Activated naive CD8-positive, alpha-beta T cell treated with anti-CD3 and anti-CD28 coated beads, Interleukin-2, amount 10 ng/mL, durations not matched to agents 7 days and 5 days (primary cell): Measurements from ENCODE around the gene AIMP1. TPM values are rescaled to one million over a fixed set of nuclear protein-coding genes. Genes with fewer than 3 reads are reported as not detected.
"Not testable (repeated sequence)": the region's sequence is repeated elsewhere in the genome, so short reads cannot be mapped to it uniquely, and the experiment has no call there.

Source experiments
- ATAC-seq: fragments of 150-1000 bp; cut with Tn5 transposase; one replicate; pipeline ENCODE4 v1.10.0; 2021; ENCODE audit warnings: low read depth, moderate library complexity
- POLR2A ChIA-PET: fragments of 350-600 bp; sonication (Branson Sonifier 250); formaldehyde crosslinking; loops from one replicate; lab custom pipeline; 2021; ENCODE audit warnings: antibody characterized with exemption; lab: Charles Lee
- DNase-seq: peaks from one replicate; pipeline ENCODE4 v3.0.0; 2021
- H3K27ac Mint-ChIP-seq: one replicate; pipeline ENCODE4 v1.8.0; 2022; ENCODE audit warnings: mild to moderate bottlenecking, mixed read lengths
- H3K27me3 Mint-ChIP-seq: one replicate; pipeline ENCODE4 v1.8.0; 2022; ENCODE audit warnings: mild to moderate bottlenecking, moderate library complexity, mixed read lengths
- H3K36me3 Mint-ChIP-seq: one replicate; pipeline ENCODE4 v1.8.0; 2021; ENCODE audit warnings: mild to moderate bottlenecking, mixed read lengths
- H3K4me1 Mint-ChIP-seq: one replicate; pipeline ENCODE4 v1.8.0; 2021; ENCODE audit warnings: mixed read lengths
- H3K4me3 Mint-ChIP-seq: one replicate; pipeline ENCODE4 v1.8.0; 2022; ENCODE audit warnings: mild to moderate bottlenecking, moderate library complexity, mixed read lengths
- H3K9me3 Mint-ChIP-seq: one replicate; pipeline ENCODE4 v1.8.0; 2021; ENCODE audit warnings: mixed read lengths
- total RNA-seq, 2 experiments: library from RNA; stranded (reverse); gene quantifications; one replicate each; pipeline ENCODE4 v1.2.3, GENCODE V29; 2021

Gene AIMP1
- total RNA-seq, 2 experiments from 2014 or later = 47.3 to 57.5 TPM

GRCh38 chr4:106318511-106318910, 2.2 kb downstream of the AIMP1 start:
- POLR2A ChIA-PET = no interaction called here
- H3K4me3 Mint-ChIP-seq = no peak overlapping the region
- peaks cover 2% of the 10 kb centered on the region for H3K9me3 Mint-ChIP-seq
- no peaks in the 10 kb centered on the region for H3K27me3 Mint-ChIP-seq
- no peak for DNase-seq
- ATAC-seq = no peak
- peaks cover 17% of the 10 kb centered on the region for H3K36me3 Mint-ChIP-seq
- no peak overlapping the region for H3K27ac Mint-ChIP-seq
- H3K4me1 Mint-ChIP-seq = peaks cover 13% of the 10 kb centered on the region

- H3K27ac Mint-ChIP-seq = no peak overlapping the region
Observed at GRCh38 chr4:106320235-106320634, 3.9 kb downstream of the AIMP1 start.

GRCh38 chr4:106321168-106321567, 4.8 kb downstream of the AIMP1 start:
- H3K4me3 Mint-ChIP-seq, DNase-seq, POLR2A ChIA-PET, H3K4me1 Mint-ChIP-seq, H3K27ac Mint-ChIP-seq, ATAC-seq, H3K27me3 Mint-ChIP-seq, H3K9me3 Mint-ChIP-seq: not testable (repeated sequence)
- peaks cover 17% of the 10 kb centered on the region for H3K36me3 Mint-ChIP-seq

More at GRCh38 chr4:106320235-106320634, 3.9 kb downstream of the AIMP1 start:
- DNase-seq = no peak
- Mint-ChIP-seq H3K36me3 (peaks cover 17% of the 10 kb centered on the region), H3K4me3 (no peak overlapping the region), H3K4me1 (peaks cover 5% of the 10 kb centered on the region), H3K27me3 (no peaks in the 10 kb centered on the region), H3K9me3 (peaks cover 2% of the 10 kb centered on the region)
- no peak for ATAC-seq
- POLR2A ChIA-PET = no interaction called here

- not testable (repeated sequence) for H3K9me3 Mint-ChIP-seq, H3K4me3 Mint-ChIP-seq
- H3K36me3 Mint-ChIP-seq = peaks cover 17% of the 10 kb centered on the region
Observed at GRCh38 chr4:106321814-106322213, 5.5 kb downstream of the AIMP1 start.

GRCh38 chr4:106323119-106323518, 6.8 kb downstream of the AIMP1 start:
- ATAC-seq = no peak
- no peak for DNase-seq
- Mint-ChIP-seq H3K4me3 (no peak overlapping the region), H3K36me3 (peaks cover 19% of the 10 kb centered on the region), H3K27ac (no peak overlapping the region), H3K4me1 (peaks cover 5% of the 10 kb centered on the region), H3K9me3 (peaks cover 2% of the 10 kb centered on the region), H3K27me3 (no peaks in the 10 kb centered on the region)
- POLR2A ChIA-PET = no interaction called here

More at GRCh38 chr4:106321814-106322213, 5.5 kb downstream of the AIMP1 start:
- POLR2A ChIA-PET, H3K27ac Mint-ChIP-seq, DNase-seq, H3K4me1 Mint-ChIP-seq, ATAC-seq, H3K27me3 Mint-ChIP-seq: not testable (repeated sequence)

- DNase-seq = no peak
- H3K4me1 Mint-ChIP-seq = peaks cover 2% of the 10 kb centered on the region
- H3K9me3 Mint-ChIP-seq = no peaks in the 10 kb centered on the region
- POLR2A ChIA-PET = no interaction called here
- peaks cover 14% of the 10 kb centered on the region for H3K36me3 Mint-ChIP-seq
- no peak overlapping the region for H3K27ac Mint-ChIP-seq
- ATAC-seq = no peak
- no peaks in the 10 kb centered on the region for H3K27me3 Mint-ChIP-seq
- H3K4me3 Mint-ChIP-seq = no peak overlapping the region
Observed at GRCh38 chr4:106325800-106326199, 9.4 kb downstream of the AIMP1 start.

- H3K36me3 Mint-ChIP-seq = peaks cover 22% of the 10 kb centered on the region
- POLR2A ChIA-PET = no interaction called here
- no peak overlapping the region for H3K4me3 Mint-ChIP-seq
Observed at GRCh38 chr4:106329041-106329618, 12.8 kb downstream of the AIMP1 start.

GRCh38 chr4:106333186-106333585, 16.8 kb downstream of the AIMP1 start:
- Mint-ChIP-seq H3K36me3 (peaks cover 46% of the 10 kb centered on the region), H3K27ac (no peak overlapping the region), H3K4me1 (no peaks in the 10 kb centered on the region), H3K27me3 (no peaks in the 10 kb centered on the region), H3K9me3 (peaks cover 10% of the 10 kb centered on the region), H3K4me3 (no peak overlapping the region)
- POLR2A ChIA-PET = no interaction called here
- no peak for DNase-seq
- no peak for ATAC-seq

More at GRCh38 chr4:106329041-106329618, 12.8 kb downstream of the AIMP1 start:
- ATAC-seq (peak; percentile 70), DNase-seq (no peak)
- Mint-ChIP-seq H3K27ac (no peak overlapping the region), H3K9me3 (no peaks in the 10 kb centered on the region), H3K4me1 (no peaks in the 10 kb centered on the region), H3K27me3 (no peaks in the 10 kb centered on the region)

- no peak overlapping the region for H3K27ac Mint-ChIP-seq
- H3K36me3 Mint-ChIP-seq = peaks cover 57% of the 10 kb centered on the region
Observed at GRCh38 chr4:106334741-106335470, 18.6 kb downstream of the AIMP1 start.

GRCh38 chr4:106336618-106337017, 20.3 kb downstream of the AIMP1 start:
- no peak for DNase-seq
- ATAC-seq = no peak
- peaks cover 12% of the 10 kb centered on the region for H3K9me3 Mint-ChIP-seq
- POLR2A ChIA-PET = no interaction called here
- peaks cover 71% of the 10 kb centered on the region for H3K36me3 Mint-ChIP-seq
- H3K4me3 Mint-ChIP-seq = no peak overlapping the region
- no peaks in the 10 kb centered on the region for H3K27me3 Mint-ChIP-seq
- no peak overlapping the region for H3K27ac Mint-ChIP-seq
- H3K4me1 Mint-ChIP-seq = peaks cover 4% of the 10 kb centered on the region

More at GRCh38 chr4:106334741-106335470, 18.6 kb downstream of the AIMP1 start:
- ATAC-seq (no peak), DNase-seq (no peak)
- Mint-ChIP-seq H3K4me1 (no peaks in the 10 kb centered on the region), H3K9me3 (peaks cover 10% of the 10 kb centered on the region), H3K27me3 (no peaks in the 10 kb centered on the region), H3K4me3 (no peak overlapping the region)
- POLR2A ChIA-PET = no interaction called here

- Mint-ChIP-seq H3K4me3 (no peak overlapping the region), H3K27ac (no peak overlapping the region), H3K4me1 (peaks cover 6% of the 10 kb centered on the region), H3K36me3 (peaks cover 75% of the 10 kb centered on the region), H3K27me3 (no peaks in the 10 kb centered on the region), H3K9me3 (peaks cover 14% of the 10 kb centered on the region)
- POLR2A ChIA-PET = no interaction called here
- no peak for ATAC-seq
- no peak for DNase-seq
Observed at GRCh38 chr4:106337916-106338315, 21.6 kb downstream of the AIMP1 start.

GRCh38 chr4:106338671-106339070, 22.3 kb downstream of the AIMP1 start:
- Mint-ChIP-seq H3K27ac (no peak overlapping the region), H3K9me3 (peaks cover 14% of the 10 kb centered on the region), H3K4me1 (peaks cover 6% of the 10 kb centered on the region), H3K4me3 (no peak overlapping the region), H3K36me3 (peaks cover 70% of the 10 kb centered on the region), H3K27me3 (no peaks in the 10 kb centered on the region)
- POLR2A ChIA-PET = no interaction called here
- ATAC-seq (no peak), DNase-seq (no peak)

- POLR2A ChIA-PET = no interaction called here
- ATAC-seq = no peak
Observed at GRCh38 chr4:106339431-106339830, 23.1 kb downstream of the AIMP1 start.

GRCh38 chr4:106340774-106341173, 24.4 kb downstream of the AIMP1 start:
- POLR2A ChIA-PET = no interaction called here
- peaks cover 6% of the 10 kb centered on the region for H3K4me1 Mint-ChIP-seq
- peaks cover 61% of the 10 kb centered on the region for H3K36me3 Mint-ChIP-seq
- H3K4me3 Mint-ChIP-seq = no peak overlapping the region
- no peak overlapping the region for H3K27ac Mint-ChIP-seq
- DNase-seq (no peak), ATAC-seq (no peak)
- peaks cover 14% of the 10 kb centered on the region for H3K9me3 Mint-ChIP-seq
- no peaks in the 10 kb centered on the region for H3K27me3 Mint-ChIP-seq

More at GRCh38 chr4:106339431-106339830, 23.1 kb downstream of the AIMP1 start:
- peaks cover 67% of the 10 kb centered on the region for H3K36me3 Mint-ChIP-seq
- H3K9me3 Mint-ChIP-seq = peaks cover 14% of the 10 kb centered on the region
- no peak overlapping the region for H3K4me3 Mint-ChIP-seq
- no peaks in the 10 kb centered on the region for H3K27me3 Mint-ChIP-seq
- no peak overlapping the region for H3K27ac Mint-ChIP-seq
- no peak for DNase-seq
- H3K4me1 Mint-ChIP-seq = peaks cover 6% of the 10 kb centered on the region
